ENCODE measurements around the gene DCST2.

GRCh38 chr1:155024315-155024714 is 9.3 kb downstream of the DCST2 start:
- TF ChIP-seq CTCF (conservative IDR thresholded peaks at IDR 0.05; ENCODE audit: low read length), result no peak
- no peak for TF ChIP-seq EZH2phosphoT487 (IDR thresholded peaks at IDR 0.05; ENCODE audit: borderline replicate concordance)
